GM21390 (cell line): ENCODE results near the gene MAN1A2.
"Not testable (repeated sequence)": the region's sequence is repeated elsewhere in the genome, so short reads cannot be mapped to it uniquely, and the experiment has no call there.

Experiments used
- ATAC-seq: cut with Tn5 transposase; IDR thresholded peaks from one replicate; pipeline ENCODE4 v1.9.1; 2021; ENCODE audit not compliant: unreplicated experiment

Gene MAN1A2

GRCh38 chr1:117555806-117556205, 188.6 kb downstream of the MAN1A2 start:
- no peak for ATAC-seq

- no peak for ATAC-seq
Observed at GRCh38 chr1:117556341-117556740, 189.1 kb downstream of the MAN1A2 start.

GRCh38 chr1:117556976-117557375, 189.7 kb downstream of the MAN1A2 start:
- no peak for ATAC-seq

- not testable (repeated sequence) for ATAC-seq
Observed at GRCh38 chr1:117558451-117558850, 191.2 kb downstream of the MAN1A2 start.

- ATAC-seq = no peak
Observed at GRCh38 chr1:117559139-117559538, 191.9 kb downstream of the MAN1A2 start.

- ATAC-seq = no peak
Observed at GRCh38 chr1:117559985-117560384, 192.7 kb downstream of the MAN1A2 start.

- ATAC-seq = no peak
Observed at GRCh38 chr1:117561071-117561470, 193.8 kb downstream of the MAN1A2 start.

- no peak for ATAC-seq
Observed at GRCh38 chr1:117561551-117561950, 194.3 kb downstream of the MAN1A2 start.

GRCh38 chr1:117562581-117563491, 195.6 kb downstream of the MAN1A2 start:
- no peak for ATAC-seq

- ATAC-seq = no peak
Observed at GRCh38 chr1:117563492-117563875, 196.2 kb downstream of the MAN1A2 start.

- no peak for ATAC-seq
Observed at GRCh38 chr1:117564227-117565075, 197.2 kb downstream of the MAN1A2 start.

- no peak for ATAC-seq
Observed at GRCh38 chr1:117565076-117565556, 197.9 kb downstream of the MAN1A2 start.

GRCh38 chr1:117565745-117566455, 198.7 kb downstream of the MAN1A2 start:
- ATAC-seq = no peak

GRCh38 chr1:117566556-117566955, 199.3 kb downstream of the MAN1A2 start:
- ATAC-seq = no peak

GRCh38 chr1:117567435-117567834, 200.2 kb downstream of the MAN1A2 start:
- ATAC-seq = no peak

- ATAC-seq = no peak
Observed at GRCh38 chr1:117567976-117568375, 200.7 kb downstream of the MAN1A2 start.

- ATAC-seq = no peak
Observed at GRCh38 chr1:117568999-117569398, 201.8 kb downstream of the MAN1A2 start.

GRCh38 chr1:117569856-117570255, 202.6 kb downstream of the MAN1A2 start:
- no peak for ATAC-seq

- ATAC-seq = no peak
Observed at GRCh38 chr1:117570988-117571409, 203.8 kb downstream of the MAN1A2 start.

GRCh38 chr1:117571496-117571895, 204.2 kb downstream of the MAN1A2 start:
- no peak for ATAC-seq

GRCh38 chr1:117572546-117572945, 205.3 kb downstream of the MAN1A2 start:
- ATAC-seq = no peak
